NCI-H82 (cell line): ENCODE data around the gene LRRC47.

Experiments
- DNase-seq: peaks from one replicate; lab custom pipeline; 2025; lab: John Stamatoyannopoulos, UW

Gene LRRC47

DNA sequence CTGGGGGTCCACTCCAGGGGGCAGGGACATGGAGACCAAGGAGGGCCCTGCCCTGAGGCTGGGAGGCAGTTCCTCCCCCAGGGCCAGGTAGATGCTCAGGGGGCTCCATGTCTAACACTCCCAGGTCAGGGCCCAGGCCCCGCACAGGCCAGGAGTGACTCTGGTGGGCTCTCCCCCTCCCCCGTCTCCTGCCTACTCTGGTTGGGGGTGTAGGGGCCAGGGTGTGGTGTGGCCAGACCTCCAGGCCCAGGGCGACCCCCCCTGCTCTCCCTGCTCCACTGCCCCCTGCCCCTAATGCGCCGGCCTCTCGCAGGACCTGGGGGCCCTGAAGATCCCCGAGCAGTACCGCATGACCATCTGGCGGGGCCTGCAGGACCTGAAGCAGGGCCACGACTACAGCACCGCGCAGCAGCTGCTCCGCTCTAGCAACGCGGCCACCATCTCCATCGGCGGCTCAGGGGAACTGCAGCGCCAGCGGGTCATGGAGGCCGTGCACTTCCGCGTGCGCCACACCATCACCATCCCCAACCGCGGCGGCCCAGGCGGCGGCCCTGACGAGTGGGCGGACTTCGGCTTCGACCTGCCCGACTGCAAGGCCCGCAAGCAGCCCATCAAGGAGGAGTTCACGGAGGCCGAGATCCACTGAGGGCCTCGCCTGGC lies 63.7 kb downstream of the LRRC47 start:
- peak; percentile 56 for DNase-seq

DNA sequence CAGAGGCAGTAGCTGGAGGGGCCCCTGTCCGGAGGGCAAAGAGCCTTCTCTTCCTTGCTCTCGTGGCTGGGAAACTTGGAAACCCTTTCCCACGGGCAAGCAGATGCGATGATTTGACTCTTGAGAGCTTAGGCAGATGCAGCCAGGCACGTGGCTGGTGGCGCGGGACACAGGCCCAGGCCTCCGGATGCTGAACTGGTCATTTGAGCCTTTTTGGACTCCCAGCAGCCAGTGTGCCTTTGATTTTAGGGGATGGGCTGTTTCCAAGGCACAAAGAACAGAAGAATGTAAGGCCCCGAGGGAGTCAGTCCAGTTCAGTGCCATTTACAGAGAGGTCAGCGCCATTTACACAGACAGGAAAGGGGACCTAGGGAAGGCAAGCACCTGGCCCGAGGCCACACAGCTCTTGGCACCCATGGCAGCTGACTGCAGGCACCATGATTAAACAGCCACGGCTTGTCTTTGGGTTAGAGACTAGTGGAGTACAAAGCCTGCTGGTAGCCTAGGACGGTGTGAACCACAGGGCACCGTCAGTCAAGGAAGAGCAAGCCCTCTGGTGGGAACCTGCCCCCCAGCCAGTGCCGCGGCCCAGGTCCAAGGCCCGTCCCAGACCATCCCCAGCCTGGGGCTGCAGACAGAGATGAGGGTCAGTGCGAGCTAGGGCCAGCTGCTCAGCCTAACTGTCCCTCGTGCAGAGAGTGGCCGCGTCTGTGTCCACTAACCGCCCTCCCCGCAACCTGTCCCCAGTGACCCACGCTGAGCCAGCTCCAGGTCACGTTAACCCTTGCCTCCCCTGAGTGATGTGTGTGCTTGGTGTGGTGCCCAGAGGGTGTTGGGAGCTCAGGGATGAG lies 64.5 kb downstream of the LRRC47 start:
- no peak for DNase-seq

DNA sequence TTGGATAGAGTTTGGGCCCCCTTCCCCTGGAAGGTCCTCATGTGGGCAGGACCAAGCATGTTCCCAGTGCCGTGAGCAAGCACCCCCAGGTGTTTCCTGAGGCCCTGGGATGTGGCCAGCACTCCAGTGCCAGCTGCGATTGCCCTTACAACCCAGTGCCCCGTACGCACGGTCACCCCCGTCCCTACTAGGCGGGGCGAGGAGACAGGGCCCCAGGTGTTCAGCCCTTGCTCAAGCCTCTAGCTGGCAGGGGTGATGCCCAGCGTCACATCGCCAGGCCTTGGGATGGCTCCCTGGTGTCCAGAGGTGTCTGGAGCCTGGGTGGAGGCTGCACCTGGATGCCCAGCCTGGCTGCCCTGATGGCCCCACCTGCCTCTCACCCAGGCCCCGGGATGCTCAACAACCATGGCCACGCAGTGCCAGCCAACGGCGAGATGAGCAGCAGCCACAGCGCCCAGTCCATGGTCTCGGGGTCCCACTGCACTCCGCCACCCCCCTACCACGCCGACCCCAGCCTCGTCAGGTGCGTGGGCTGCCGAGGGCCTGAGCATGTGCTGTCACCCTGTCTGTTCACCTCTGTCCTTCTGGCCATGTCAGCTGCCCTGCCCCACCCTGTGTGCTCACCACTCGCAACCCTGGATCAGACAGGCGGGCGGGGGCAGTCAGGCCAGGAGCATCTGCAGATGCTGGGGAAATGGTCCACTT lies 65.6 kb downstream of the LRRC47 start:
- no peak for DNase-seq

DNA sequence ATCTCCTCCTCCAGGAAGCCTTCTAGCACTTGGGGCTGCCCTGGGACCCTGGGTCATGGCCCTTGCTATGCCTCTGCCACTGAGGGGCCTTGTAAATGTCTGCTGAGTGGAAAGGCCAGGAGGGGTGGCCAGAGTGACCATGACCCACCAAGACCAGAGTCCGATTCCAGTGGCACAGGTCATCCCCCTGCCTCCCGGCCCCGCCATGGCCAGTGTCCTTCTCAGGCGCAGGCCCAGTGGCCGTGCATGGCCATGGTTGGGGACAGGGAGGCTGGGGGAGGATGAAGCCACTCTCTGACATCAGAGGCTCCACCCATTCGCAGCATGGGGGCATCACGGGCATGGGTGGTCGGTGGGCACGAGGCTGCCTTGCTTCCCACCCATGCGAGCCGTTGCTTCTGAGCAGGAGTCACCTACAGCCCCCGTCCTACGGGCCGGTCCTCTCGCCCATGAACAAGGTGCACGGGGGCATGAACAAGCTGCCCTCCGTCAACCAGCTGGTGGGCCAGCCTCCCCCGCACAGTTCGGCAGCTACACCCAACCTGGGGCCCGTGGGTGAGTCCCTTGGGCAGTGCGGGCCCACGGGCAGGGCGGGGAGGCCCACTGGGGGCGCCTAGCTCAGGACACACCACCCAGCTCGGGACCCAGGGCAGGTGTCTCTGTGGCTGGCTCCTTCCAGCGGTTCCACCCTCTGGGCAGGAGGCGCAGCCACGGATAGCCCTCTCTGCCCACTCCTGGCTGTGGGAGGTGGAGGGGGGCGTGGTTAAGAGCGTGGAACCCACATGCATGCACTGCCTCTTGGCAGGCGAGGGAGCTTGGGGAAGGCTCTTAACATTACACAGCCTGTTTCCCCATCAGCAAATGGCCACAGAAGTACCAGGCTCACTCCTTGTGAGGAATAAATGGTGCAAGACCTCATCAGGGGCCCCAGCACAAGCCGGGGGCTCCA lies 66.4 kb downstream of the LRRC47 start:
- no peak for DNase-seq
